Hematopoietic multipotent progenitor cell treated with erythropoietin and hydrocortisone succinate and interleukin-3 and kit ligand, for 4 days (in vitro differentiated cells): ENCODE data around the gene ESYT2.
"Not testable (repeated sequence)": the region's sequence is repeated elsewhere in the genome, so short reads cannot be mapped to it uniquely, and the experiment has no call there.

Source experiments
- DNase-seq: peaks from one replicate; pipeline ENCODE4 v3.0.0-alpha.2; 2015

ESYT2 gene

GRCh38 chr7:158722574-158723237 is 106.6 kb downstream of the ESYT2 start:
- no peak for DNase-seq

- peak; percentile 51 for DNase-seq
Observed at GRCh38 chr7:158720112-158720511, 109.2 kb downstream of the ESYT2 start.

GRCh38 chr7:158716802-158717201 is 112.5 kb downstream of the ESYT2 start:
- no peak for DNase-seq

- peak; percentile 97 for DNase-seq
Observed at GRCh38 chr7:158710651-158711102, 118.6 kb downstream of the ESYT2 start.

- peak; percentile 31 for DNase-seq
Observed at GRCh38 chr7:158707610-158708009, 121.7 kb downstream of the ESYT2 start.

GRCh38 chr7:158706710-158707590 is 122.4 kb downstream of the ESYT2 start:
- no peak for DNase-seq

- no peak for DNase-seq
Observed at GRCh38 chr7:158706273-158706704, 123.0 kb downstream of the ESYT2 start.

- DNase-seq, result peak; percentile 22
Observed at GRCh38 chr7:158705234-158705850, 124.0 kb downstream of the ESYT2 start.

- peak; percentile 99 for DNase-seq
Observed at GRCh38 chr7:158704524-158705233, 124.6 kb downstream of the ESYT2 start, which contains the start of gene NCAPG2. Gene NCAPG2, minus strand, starts transcription at chr7:158704804. Its CDS starts 2,905 bp downstream, at chr7:158701899.

GRCh38 chr7:158703679-158704523 is 125.4 kb downstream of the ESYT2 start:
- DNase-seq, result peak; percentile 29

GRCh38 chr7:158702944-158703343 is 126.4 kb downstream of the ESYT2 start:
- DNase-seq, result peak; percentile 58

GRCh38 chr7:158702196-158702595 is 127.1 kb downstream of the ESYT2 start:
- DNase-seq, result no peak

- no peak for DNase-seq
Observed at GRCh38 chr7:158700008-158700407, 129.3 kb downstream of the ESYT2 start.

GRCh38 chr7:158699341-158699740 is 130.0 kb downstream of the ESYT2 start:
- no peak for DNase-seq

- no peak for DNase-seq
Observed at GRCh38 chr7:158698657-158699195, 130.6 kb downstream of the ESYT2 start.

GRCh38 chr7:158697597-158697996 is 131.7 kb downstream of the ESYT2 start:
- DNase-seq, result not testable (repeated sequence)

- DNase-seq, result peak; percentile 94
Observed at GRCh38 chr7:158695726-158696452, 133.4 kb downstream of the ESYT2 start.

GRCh38 chr7:158695056-158695455 is 134.3 kb downstream of the ESYT2 start:
- no peak for DNase-seq

GRCh38 chr7:158694650-158695049 is 134.7 kb downstream of the ESYT2 start:
- peak; percentile 28 for DNase-seq

GRCh38 chr7:158689488-158689887 is 139.8 kb downstream of the ESYT2 start:
- DNase-seq, result no peak

- DNase-seq, result no peak
Observed at GRCh38 chr7:158687406-158687805, 141.9 kb downstream of the ESYT2 start.
